Neural cell (in vitro differentiated cells): ENCODE measurements around the gene TMEM44. TPM values are rescaled to one million over a fixed set of nuclear protein-coding genes. Genes with fewer than 3 reads are reported as not detected.

Experiments
- H2AFZ ChIP-seq: fragments of 200-600, 300-800 bp; sonication (generic), shearing (Covaris generic); 2 replicates; pipeline ENCODE4 v1.6.0; 2014; ENCODE audit warnings: low read depth, mild to moderate bottlenecking, antibody characterized with exemption, low read length, moderate library complexity
- H3F3A ChIP-seq: fragments of 200-600 bp; shearing (Covaris generic); 2 replicates; pipeline ENCODE4 v1.6.1; 2016; ENCODE audit warnings: mild to moderate bottlenecking, moderate library complexity, mixed read lengths, antibody characterized with exemption, low read length; ENCODE audit not compliant: insufficient read depth, poor library complexity, severe bottlenecking
- H3K27ac ChIP-seq: fragments of 200-600, 300-800 bp; sonication (generic), shearing (Covaris generic); 2 replicates; pipeline ENCODE4 v1.5.1; 2014; ENCODE audit warnings: mild to moderate bottlenecking, low read length, moderate library complexity
- H3K27me3 ChIP-seq: fragments of 300-800, 200-600 bp; sonication (generic), shearing (Covaris generic); 2 replicates; pipeline ENCODE4 v1.6.0; 2014; ENCODE audit warnings: mild to moderate bottlenecking, low read depth, low read length, moderate library complexity; ENCODE audit not compliant: insufficient read depth
- H3K36me3 ChIP-seq: fragments of 300-800, 200-600 bp; sonication (generic), shearing (Covaris generic); 2 replicates; pipeline ENCODE4 v1.5.1; 2014; ENCODE audit warnings: mild to moderate bottlenecking, antibody characterized with exemption, low read length, moderate library complexity; ENCODE audit not compliant: insufficient read depth
- H3K4me2 ChIP-seq: fragments of 300-800, 200-600 bp; sonication (generic), shearing (Covaris generic); 2 replicates; pipeline ENCODE4 v1.6.0; 2014; ENCODE audit warnings: mild to moderate bottlenecking, low read length
- H3K4me3 ChIP-seq: fragments of 300-800, 200-600 bp; sonication (generic), shearing (Covaris generic); 2 replicates; pipeline ENCODE4 v1.5.1; 2014; ENCODE audit warnings: mild to moderate bottlenecking, low read length, moderate library complexity
- H3K79me2 ChIP-seq: fragments of 200-600 bp; shearing (Covaris generic); replicated peaks from 2 replicates; pipeline ENCODE4 v1.6.0; 2014; ENCODE audit warnings: mild to moderate bottlenecking, low read length, moderate library complexity; ENCODE audit not compliant: insufficient read depth
- H3K9ac ChIP-seq: fragments of 300-800, 200-600 bp; sonication (generic), shearing (Covaris generic); 2 replicates; pipeline ENCODE4 v1.6.1; 2016; ENCODE audit warnings: mild to moderate bottlenecking, low read length, mixed read lengths
- H3K9me2 ChIP-seq: fragments of 200-600 bp; shearing (Covaris generic); 2 replicates; pipeline ENCODE4 v1.6.1; 2016; ENCODE audit warnings: mild to moderate bottlenecking, low read length, mixed read lengths; ENCODE audit not compliant: insufficient read depth
- H3K9me3 ChIP-seq: fragments of 200-600, 300-800 bp; sonication (generic), shearing (Covaris generic); 2 replicates; pipeline ENCODE4 v1.6.1; 2016; ENCODE audit warnings: mild to moderate bottlenecking, mixed run types, low read length, moderate library complexity, mixed read lengths
- H4K20me1 ChIP-seq: fragments of 200-600 bp; shearing (Covaris generic); 2 replicates; pipeline ENCODE4 v1.6.1; 2016; ENCODE audit warnings: mild to moderate bottlenecking, mixed run types; ENCODE audit not compliant: insufficient read depth
- CTCF ChIP-seq: fragments of 450-650 bp; IDR thresholded peaks from 2 replicates; pipeline ENCODE4 v1.5.1; 2014; ENCODE audit warnings: antibody characterized with exemption, mild to moderate bottlenecking, moderate library complexity; ENCODE audit not compliant: poor library complexity, severe bottlenecking
- EP300 ChIP-seq: fragments of 450-650 bp; conservative IDR thresholded peaks from 2 replicates; pipeline ENCODE4 v1.6.1; 2014; ENCODE audit warnings: antibody characterized with exemption, mild to moderate bottlenecking, moderate library complexity; ENCODE audit not compliant: poor library complexity, severe bottlenecking
- EZH2 ChIP-seq: fragments of 200-600, 300-800 bp; shearing (Covaris generic), sonication (generic); IDR thresholded peaks from 2 replicates; pipeline ENCODE4 v1.6.1; 2014; ENCODE audit warnings: antibody characterized with exemption, low read length, borderline replicate concordance, mild to moderate bottlenecking; ENCODE audit not compliant: insufficient read depth, poor library complexity, severe bottlenecking
- MXI1 ChIP-seq: fragments of 450-650 bp; conservative IDR thresholded peaks from 2 replicates; pipeline ENCODE4 v1.6.1; 2014; ENCODE audit warnings: antibody characterized with exemption, mild to moderate bottlenecking; ENCODE audit not compliant: poor library complexity, severe bottlenecking
- POLR2AphosphoS5 ChIP-seq: IDR thresholded peaks from 2 replicates; pipeline ENCODE4 v1.6.1; 2012
- RAD21 ChIP-seq: fragments of 450-650 bp; conservative IDR thresholded peaks from 2 replicates; pipeline ENCODE4 v1.6.1; 2014; ENCODE audit warnings: antibody characterized with exemption, mild to moderate bottlenecking, moderate library complexity
- REST ChIP-seq: IDR thresholded peaks from 2 replicates; pipeline ENCODE4 v1.6.1; 2012; ENCODE audit warnings: borderline replicate concordance
- SMC3 ChIP-seq: fragments of 450-650 bp; conservative IDR thresholded peaks from 2 replicates; pipeline ENCODE4 v1.6.1; 2014; ENCODE audit warnings: antibody characterized with exemption, mild to moderate bottlenecking, moderate library complexity; ENCODE audit not compliant: poor library complexity
- TAF1 ChIP-seq: IDR thresholded peaks from 2 replicates; pipeline ENCODE4 v1.6.1; 2012; ENCODE audit warnings: low read depth
- polyA plus RNA-seq: library from polyadenylated mRNA; depleted of rRNA; stranded (reverse); fragments of >200 nt; gene quantifications from 2 replicates; pipeline ENCODE4 v1.2.3, GENCODE V29; 2014

TMEM44 gene
- polyA plus RNA-seq, 1 donor from 2014 or later = 40.6 TPM

GRCh38 chr3:194560047-194560446 is 73.2 kb downstream of the TMEM44 start:
- H3K9me3 ChIP-seq = no peaks in the 10 kb centered on the region
- H3K27me3 ChIP-seq = no peaks in the 10 kb centered on the region
- H2AFZ ChIP-seq = no peak overlapping the region
- H3K4me2 ChIP-seq = no peak overlapping the region
- H3K9ac ChIP-seq = no peak overlapping the region
- no peak overlapping the region for H3K4me3 ChIP-seq
- no peaks in the 10 kb centered on the region for H4K20me1 ChIP-seq
- TF ChIP-seq TAF1 = no peak
- TF ChIP-seq RAD21 = no peak
- TF ChIP-seq CTCF = no peak
- no peak for TF ChIP-seq EZH2
- no peak for TF ChIP-seq SMC3
- no peak for TF ChIP-seq EP300
- TF ChIP-seq MXI1 = no peak
- no peak for TF ChIP-seq REST
- TF ChIP-seq POLR2AphosphoS5 = no peak
- no peaks in the 10 kb centered on the region for H3K36me3 ChIP-seq
- H3K9me2 ChIP-seq = no peaks in the 10 kb centered on the region
- no peak overlapping the region for H3K27ac ChIP-seq
- no peaks in the 10 kb centered on the region for H3F3A ChIP-seq
- no peaks in the 10 kb centered on the region for H3K79me2 ChIP-seq

GRCh38 chr3:194559530-194559929 is 73.7 kb downstream of the TMEM44 start:
- no peaks in the 10 kb centered on the region for H3K36me3 ChIP-seq
- H3K9ac ChIP-seq = no peak overlapping the region
- H3K4me2 ChIP-seq = no peak overlapping the region
- no peak overlapping the region for H3K4me3 ChIP-seq
- H4K20me1 ChIP-seq = no peaks in the 10 kb centered on the region
- no peaks in the 10 kb centered on the region for H3K27me3 ChIP-seq
- H3K9me2 ChIP-seq = no peaks in the 10 kb centered on the region
- no peak for TF ChIP-seq MXI1
- H3K27ac ChIP-seq = no peak overlapping the region
- no peaks in the 10 kb centered on the region for H3F3A ChIP-seq
- H3K9me3 ChIP-seq = no peaks in the 10 kb centered on the region
- no peaks in the 10 kb centered on the region for H3K79me2 ChIP-seq
- no peak overlapping the region for H2AFZ ChIP-seq
